Heart right ventricle (tissue), 16 donors: ENCODE measurements around the gene DPP9. TPM values are rescaled to one million over a fixed set of nuclear protein-coding genes. Genes with fewer than 3 reads are reported as not detected.

Source experiments
- ATAC-seq, 8 donors: fragments of 200-7000 bp; cut with Tn5 transposase; one replicate each; pipeline ENCODE4 v1.9.1; 2020; ENCODE audit warnings: mild to moderate bottlenecking in 8 of 8, moderate library complexity in 8 of 8, moderate number of reproducible peaks in 1 of 8
- DNase-seq, 2 donors: peaks; one replicate each; pipeline ENCODE4 v3.0.0-alpha.2; 2020
- H3K27ac ChIP-seq, 10 donors: fragments of 200-600 bp; sonication (generic) in 2 of 10; one replicate each; pipeline versions ENCODE4 v1.5.0 to v1.8.0; 2020 to 2022; ENCODE audit warnings: mild to moderate bottlenecking in 3 of 10
- H3K27me3 ChIP-seq, 7 donors: fragments of 200-600 bp; one replicate each; pipeline ENCODE4 v1.8.0; 2021 to 2022; ENCODE audit warnings: mild to moderate bottlenecking in 2 of 7
- H3K36me3 ChIP-seq, 9 donors: fragments of 200-600 bp; sonication (generic) in 1 of 9; one replicate each; pipeline versions ENCODE4 v1.5.0 to v1.8.0; 2020 to 2022; ENCODE audit warnings: mild to moderate bottlenecking in 2 of 9
- H3K4me1 ChIP-seq, 9 donors: fragments of 200-600 bp; sonication (generic) in 1 of 9; one replicate each; pipeline versions ENCODE4 v1.5.0 to v1.8.0; 2020 to 2022; ENCODE audit warnings: mild to moderate bottlenecking in 4 of 9
- H3K4me3 ChIP-seq, 10 donors: fragments of 200-600 bp; sonication (generic) in 2 of 10; one replicate each; pipeline versions ENCODE4 v1.5.0 to v1.8.0; 2020 to 2022; ENCODE audit warnings: mild to moderate bottlenecking in 7 of 10, moderate library complexity in 2 of 10
- H3K9me3 ChIP-seq, 11 donors: fragments of 200-600 bp in 10 of 11; sonication (generic) in 2 of 11; one replicate each; pipeline versions ENCODE4 v1.5.0 to v1.8.0; 2013 to 2022; ENCODE audit warnings: mild to moderate bottlenecking in 2 of 11, control low read depth in 1 of 11, moderate library complexity in 1 of 11
- WGBS, 2 donors: extraction: QIAGEN DNeasy Blood & Tissue Kit; methylation state at CpG; one replicate each; pipeline ENCODE4 v1.1.7; 2013; ENCODE audit warnings: inconsistent platforms in 1 of 2; 5-methylcytosine and 5-hydroxymethylcytosine counted together
- intact Hi-C, 10 donors: fragments of 100-400 bp; cut with DNase I; formaldehyde crosslinking; loops; one replicate each; pipeline versions ENCODE4 v1.11.1 to v1.14.2; 2022
- polyA plus RNA-seq, 2 donors: library from polyadenylated mRNA; stranded (reverse); fragments of 200-250 nt; gene quantifications; one replicate each; pipeline ENCODE4 v1.2.3, GENCODE V29; 2013
- total RNA-seq, 10 donors: library from RNA; stranded (reverse); fragmentation: NEBNext Ultra II Directional in 3 of 10; extraction: Animal tissue kit (Norgen Biotek cat#: 25700) in 3 of 10; gene quantifications; one replicate each; pipeline versions ENCODE4 v1.2.1 to v1.2.4, GENCODE V29; 2021 to 2023
- TF ChIP-seq, protein P1 (sequence below), 9 donors: fragments of 200-600 bp; sonication (generic) in 2 of 9; IDR thresholded peaks; one replicate each; pipeline versions ENCODE4 v1.5.0 to v1.8.0; 2021 to 2022; ENCODE audit warnings: antibody characterized with exemption in 9 of 9, mild to moderate bottlenecking in 5 of 9, moderate library complexity in 1 of 9
- donor health status: Arrhythmogenic right ventricular cardiomyopathy.
- donor health status: ischemic (EF 13 %, LVEDD 7.1; RV severe dilation, severe dysfunction).
- donor health status: healthy with polysubstance abuse.
- donor health status: DM: no; HTN: yes; CAD: no.
- donor health status: DM: no; HTN: no; CAD: no.
- donor health status: ischemic (EF 25% LVEDD 6.9; RV normal size, moderate dysfunction).
- donor health status: ischemic (EF 25% LVEDD 5.7; RV mildly dilated, moderate dysfunction).
- donor health status: healthy.
- donor health status: DM: yes; HTN: yes; CAD: no.
- donor health status: Ischemic cardiomyopathy.
- donor health status: ischemic (EF 35%, LVEDD 5.7; RV mildly dilated, moderate dysfunction).
- donor health status: nonischemic (EF 11% LVEDD 7.7; RV severe dilation, severe dysfunction).
- donor health status: DM: yes; HTN: yes; CAD: no.
- donor health status: PGD.
- donor health status: ischemic (EF 29% LVEDD 5.4; RV normal size, mild dysfunction).
- donor health status: nonischemic (EF 23%, LVEDD 6.1; RV moderate dilation, normal function).

The DPP9 gene
- total and polyA plus RNA-seq, 12 donors, result 34.0 to 52.2 (median 43.2) TPM

DNA sequence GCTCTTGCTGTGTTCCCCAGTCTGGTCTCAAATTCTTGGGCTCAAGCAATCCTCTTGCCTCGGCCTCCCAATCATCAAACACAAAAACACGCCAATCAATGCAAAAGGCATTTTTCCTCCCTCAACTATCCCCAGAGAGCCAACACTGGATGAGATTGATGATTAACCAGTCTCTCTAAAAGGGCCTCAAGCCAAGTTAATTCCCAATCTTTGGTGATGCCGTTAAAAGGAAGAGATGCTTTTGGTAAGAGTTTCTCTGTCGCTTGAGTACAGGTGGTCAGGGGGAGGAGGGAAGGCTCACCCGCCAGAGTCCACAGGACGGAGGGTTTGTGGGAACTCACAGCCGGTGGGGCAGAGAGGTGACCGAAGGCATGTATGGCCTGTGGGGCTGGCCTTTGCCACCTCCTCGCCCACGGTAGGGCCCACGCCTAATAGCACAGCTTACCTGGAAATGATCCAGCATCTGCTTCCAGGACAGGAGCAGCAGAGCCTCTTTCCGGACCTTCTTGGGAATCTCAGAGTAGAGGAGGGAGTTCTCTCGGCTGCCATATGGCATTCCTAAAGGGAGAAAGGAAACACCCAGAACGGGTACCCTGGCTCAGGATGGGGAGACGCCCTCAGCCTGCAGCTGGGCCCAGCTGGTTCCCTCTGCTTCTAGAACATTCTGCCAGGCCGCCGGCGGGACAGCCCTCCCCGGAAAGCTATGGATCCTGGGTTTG, 18.1 kb downstream of the DPP9 start:
- intact Hi-C loops, result no loop called here
- Histone ChIP-seq H3K27ac (peak overlapping the region in 7 of 10 donors; percentile 4 to 88 (median 40)), H3K36me3 (peaks cover 3 to 85% (median 42%) of the 10 kb centered on the region in 9 donors), H3K4me1 (peaks cover 10 to 49% (median 37%) of the 10 kb centered on the region in 9 donors), H3K9me3 (no peaks in the 10 kb centered on the region), H3K27me3 (no peaks in the 10 kb centered on the region), H3K4me3 (no peak overlapping the region)
- TF ChIP-seq, protein P1, sequence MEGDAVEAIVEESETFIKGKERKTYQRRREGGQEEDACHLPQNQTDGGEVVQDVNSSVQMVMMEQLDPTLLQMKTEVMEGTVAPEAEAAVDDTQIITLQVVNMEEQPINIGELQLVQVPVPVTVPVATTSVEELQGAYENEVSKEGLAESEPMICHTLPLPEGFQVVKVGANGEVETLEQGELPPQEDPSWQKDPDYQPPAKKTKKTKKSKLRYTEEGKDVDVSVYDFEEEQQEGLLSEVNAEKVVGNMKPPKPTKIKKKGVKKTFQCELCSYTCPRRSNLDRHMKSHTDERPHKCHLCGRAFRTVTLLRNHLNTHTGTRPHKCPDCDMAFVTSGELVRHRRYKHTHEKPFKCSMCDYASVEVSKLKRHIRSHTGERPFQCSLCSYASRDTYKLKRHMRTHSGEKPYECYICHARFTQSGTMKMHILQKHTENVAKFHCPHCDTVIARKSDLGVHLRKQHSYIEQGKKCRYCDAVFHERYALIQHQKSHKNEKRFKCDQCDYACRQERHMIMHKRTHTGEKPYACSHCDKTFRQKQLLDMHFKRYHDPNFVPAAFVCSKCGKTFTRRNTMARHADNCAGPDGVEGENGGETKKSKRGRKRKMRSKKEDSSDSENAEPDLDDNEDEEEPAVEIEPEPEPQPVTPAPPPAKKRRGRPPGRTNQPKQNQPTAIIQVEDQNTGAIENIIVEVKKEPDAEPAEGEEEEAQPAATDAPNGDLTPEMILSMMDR (IDR thresholded peaks at IDR 0.05), result no peak
- DNase-seq (peak in 1 of 2 donors; percentile 46), ATAC-seq (peak in 3 of 8 donors; percentile 20 to 44 (median 35))
- 82 to 83% methylated on average over 19 of the region's 19 CpGs for WGBS, 2 donors

DNA sequence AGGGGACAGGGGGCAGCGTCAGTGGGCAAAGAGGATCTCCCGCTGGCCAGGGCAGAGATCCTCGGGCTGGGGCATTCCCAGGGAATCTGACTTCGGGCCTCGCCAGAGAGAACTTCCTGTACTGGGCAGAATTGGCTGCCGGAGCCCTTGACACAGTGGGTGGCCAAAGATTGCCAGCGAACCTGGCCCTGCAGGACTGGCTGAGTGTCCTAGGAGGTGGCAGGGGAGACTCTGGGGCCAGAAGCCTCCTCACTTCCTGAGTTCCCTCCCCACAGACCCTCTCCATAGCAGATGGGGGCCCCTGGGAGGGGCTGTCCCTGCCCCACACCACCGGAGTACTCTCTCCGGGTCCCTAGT, 19.3 kb downstream of the DPP9 start:
- intact Hi-C loops, result no loop called here
- peak in 1 of 8 donors; percentile 8 for ATAC-seq
- Histone ChIP-seq H3K36me3 (peaks cover 3 to 85% (median 49%) of the 10 kb centered on the region in 9 donors), H3K9me3 (no peaks in the 10 kb centered on the region), H3K27ac (peak overlapping the region in 1 of 10 donors; percentile 1), H3K4me1 (peaks cover 3 to 37% (median 26%) of the 10 kb centered on the region in 9 donors), H3K4me3 (no peak overlapping the region), H3K27me3 (no peaks in the 10 kb centered on the region)
- no peak for DNase-seq
- 90 to 93% methylated on average over 9 of the region's 9 CpGs for WGBS, 2 donors
- TF ChIP-seq, protein P1 (IDR thresholded peaks at IDR 0.05), result no peak

DNA sequence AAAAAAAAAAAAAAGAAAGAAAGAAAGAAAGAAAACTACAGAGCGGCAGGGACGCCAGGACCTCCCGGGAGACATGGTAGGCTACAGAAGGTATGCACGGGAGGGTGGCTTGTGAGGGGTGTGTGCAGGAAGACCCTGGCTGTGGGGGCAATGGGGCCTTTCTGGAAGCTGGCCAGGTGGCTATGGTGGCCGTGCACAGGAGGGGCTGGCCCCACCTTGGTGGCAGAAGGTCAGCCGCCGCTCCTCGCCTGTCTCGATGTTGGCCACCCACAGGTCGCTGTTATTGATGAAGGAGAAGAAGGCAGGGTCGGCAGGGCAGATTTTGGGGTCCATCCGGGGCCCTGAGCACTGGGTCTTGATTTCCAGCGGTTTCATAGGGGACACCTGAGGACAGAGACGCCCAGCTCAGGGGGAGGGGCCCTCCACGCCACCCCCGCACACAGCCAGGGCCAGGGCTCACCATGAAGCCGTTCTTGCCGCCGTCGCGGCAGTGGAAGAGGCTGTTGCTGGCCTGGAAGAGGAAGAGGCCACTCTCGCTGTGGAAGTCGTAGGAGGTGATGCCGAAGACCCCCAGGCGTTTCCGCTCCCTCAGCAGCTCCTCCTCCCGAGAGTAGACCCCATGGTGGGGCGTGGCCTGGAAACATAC, 19.8 kb downstream of the DPP9 start:
- DNase-seq, result no peak
- H3K4me1 ChIP-seq, result peaks cover 3 to 32% (median 21%) of the 10 kb centered on the region in 9 donors
- ATAC-seq, result no peak
- no peak overlapping the region for H3K4me3 ChIP-seq
- H3K36me3 ChIP-seq, result peaks cover 3 to 87% (median 51%) of the 10 kb centered on the region in 9 donors
- H3K27me3 ChIP-seq, result no peaks in the 10 kb centered on the region
- peak overlapping the region in 1 of 10 donors; percentile 1 for H3K27ac ChIP-seq
- intact Hi-C loops, result no loop called here
- no peaks in the 10 kb centered on the region for H3K9me3 ChIP-seq
- 94% methylated on average over 28 of the region's 28 CpGs for WGBS, 2 donors
- TF ChIP-seq, protein P1 (IDR thresholded peaks at IDR 0.05), result no peak

DNA sequence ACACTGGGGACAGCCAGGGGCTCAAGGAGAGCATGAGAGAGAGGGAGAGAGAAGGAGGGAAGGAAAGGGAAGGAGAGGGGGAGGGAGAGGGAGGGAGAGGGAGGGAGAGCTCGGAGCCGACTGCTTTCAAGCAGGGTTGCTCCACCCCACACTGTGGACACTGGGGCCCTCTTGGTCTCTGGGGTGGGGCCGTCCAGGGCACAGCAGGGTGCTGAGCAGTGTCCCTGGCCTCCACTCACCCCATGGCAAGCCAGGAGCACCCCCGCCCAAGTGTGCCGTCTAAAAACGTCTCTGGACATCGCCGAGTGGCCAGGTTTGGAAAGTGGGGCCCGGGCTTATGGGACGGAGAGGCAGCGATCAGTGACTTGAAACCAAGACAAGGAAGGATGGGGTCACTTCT, 20.9 kb downstream of the DPP9 start:
- H3K36me3 ChIP-seq, result peaks cover 3 to 91% (median 51%) of the 10 kb centered on the region in 9 donors
- H3K27ac ChIP-seq, result no peak overlapping the region
- 85 to 88% methylated on average over 11 of the region's 11 CpGs for WGBS, 2 donors
- H3K9me3 ChIP-seq, result no peaks in the 10 kb centered on the region
- TF ChIP-seq, protein P1 (IDR thresholded peaks at IDR 0.05), result no peak
- H3K27me3 ChIP-seq, result no peaks in the 10 kb centered on the region
- H3K4me1 ChIP-seq, result peaks cover 3 to 22% (median 11%) of the 10 kb centered on the region in 9 donors
- intact Hi-C loops, result no loop called here
- no peak overlapping the region for H3K4me3 ChIP-seq
- DNase-seq, result no peak
- ATAC-seq, result no peak
